H1 (cell line): ENCODE results near the gene ACBD5. TPM values are rescaled to one million over a fixed set of nuclear protein-coding genes. Genes with fewer than 3 reads are reported as not detected.

Source experiments
- CTCF ChIA-PET: fragments of 300-600 bp; sonication (Branson Sonifier 250); formaldehyde crosslinking; loops from one replicate; lab custom pipeline; 2021; ENCODE audit not compliant: partially characterized antibody; lab: Charles Lee
- POLR2A ChIA-PET: fragments of 300-600 bp; sonication (Branson Sonifier 250); formaldehyde crosslinking; loops from one replicate; lab custom pipeline; 2021; ENCODE audit warnings: inconsistent platforms; ENCODE audit not compliant: partially characterized antibody; lab: Charles Lee
- DNase-seq, 2 experiments: peaks; one replicate each; pipeline versions ENCODE4 v3.0.0 to v3.0.0-alpha.2; 2010 to 2022; ENCODE audit warnings: low spot score in 2 of 2, low read depth in 1 of 2, mixed read lengths in 1 of 2
- FAIRE-seq: peaks from 2 replicates; lab custom pipeline; 2011; peaks lifted over from hg19 to GRCh38; lab: Jason Lieb, UNC
- H2AFZ ChIP-seq: 2 replicates; pipeline ENCODE4 v1.8.1; 2012; ENCODE audit warnings: low read length, inconsistent platforms
- H2AK5ac ChIP-seq: 2 replicates; pipeline ENCODE4 v1.6.1; 2013; ENCODE audit warnings: low read depth, low read length
- H2BK120ac ChIP-seq: replicated peaks from 2 replicates; pipeline ENCODE3; 2013; ENCODE audit warnings: low read depth, low read length, inconsistent platforms
- H2BK12ac ChIP-seq: 2 replicates; pipeline ENCODE4 v1.6.1; 2013; ENCODE audit warnings: low read depth, low read length
- H2BK15ac ChIP-seq: 2 replicates; pipeline ENCODE4 v1.6.1; 2013; ENCODE audit warnings: low read length
- H2BK20ac ChIP-seq: 2 replicates; pipeline ENCODE4 v1.6.1; 2013; ENCODE audit warnings: low read length
- H2BK5ac ChIP-seq: 2 replicates; pipeline ENCODE4 v1.6.1; 2013; ENCODE audit warnings: low read depth, low read length
- H3K14ac ChIP-seq: 2 replicates; pipeline ENCODE4 v1.6.1; 2013; ENCODE audit warnings: inconsistent platforms; ENCODE audit not compliant: insufficient read length
- H3K18ac ChIP-seq: 2 replicates; pipeline ENCODE4 v1.6.1; 2013; ENCODE audit warnings: low read length; ENCODE audit errors: extremely low read depth
- H3K23ac ChIP-seq: 2 replicates; pipeline ENCODE4 v1.6.1; 2013; ENCODE audit warnings: inconsistent platforms; ENCODE audit not compliant: insufficient read length
- H3K23me2 ChIP-seq: 2 replicates; pipeline ENCODE4 v1.6.1; 2013; ENCODE audit warnings: low read depth, low read length
- H3K27ac ChIP-seq: 2 replicates; pipeline ENCODE4 v1.6.1; 2011; ENCODE audit warnings: low read depth, low read length, inconsistent platforms
- H3K27me3 ChIP-seq, 4 experiments: replicated peaks in 1 of 4; 1 replicate in 1 of 4; 2 replicates in 3 of 4; pipeline versions ENCODE4 v1.6.1 to v1.8.1; 2011 to 2013; ENCODE audit warnings: low read length in 3 of 4, mild to moderate bottlenecking in 3 of 4, inconsistent platforms in 2 of 4, mixed read lengths in 2 of 4, moderate library complexity in 1 of 4; ENCODE audit not compliant: control insufficient read depth in 3 of 4, insufficient read depth in 3 of 4; ENCODE audit errors: extremely low read depth in 1 of 4
- H3K36me3 ChIP-seq, 4 experiments: 2 replicates each; pipeline versions ENCODE4 v1.6.1 to v1.8.1; 2011 to 2013; ENCODE audit warnings: mild to moderate bottlenecking in 4 of 4, low read length in 3 of 4, moderate library complexity in 2 of 4, control low read depth in 1 of 4, inconsistent platforms in 1 of 4; ENCODE audit not compliant: insufficient read depth in 4 of 4, control insufficient read depth in 2 of 4
- H3K4ac ChIP-seq: replicated peaks from 2 replicates; pipeline ENCODE3; 2013; ENCODE audit warnings: low read length, low read depth, mixed read lengths, inconsistent platforms; ENCODE audit not compliant: insufficient read length
- H3K4me1 ChIP-seq, 4 experiments: replicated peaks in 1 of 4; 1 replicate in 1 of 4; 2 replicates in 3 of 4; pipeline versions ENCODE4 v1.6.1 to v1.8.1; 2011 to 2013; ENCODE audit warnings: low read length in 3 of 4, inconsistent platforms in 2 of 4, mixed read lengths in 1 of 4; ENCODE audit not compliant: insufficient read depth in 4 of 4, control insufficient read depth in 3 of 4
- H3K4me2 ChIP-seq, 2 experiments: 2 replicates each; pipeline versions ENCODE4 v1.6.1 to v1.8.1; 2011 to 2013; ENCODE audit warnings: low read depth in 2 of 2, low read length in 2 of 2, control low read depth in 1 of 2, inconsistent platforms in 1 of 2, mild to moderate bottlenecking in 1 of 2; ENCODE audit not compliant: insufficient read depth in 1 of 2
- H3K4me3 ChIP-seq, 4 experiments: fragments of 200-600, 300-600 bp in 1 of 4; sonication (generic), shearing (Covaris generic), sonication (Bioruptor Twin) in 1 of 4; 2 replicates each; pipeline versions ENCODE4 v1.5.1 to v1.8.1; 2011 to 2016; ENCODE audit warnings: low read length in 4 of 4, low read depth in 3 of 4, control low read depth in 2 of 4, inconsistent platforms in 2 of 4, mild to moderate bottlenecking in 2 of 4, mixed read lengths in 1 of 4, moderate library complexity in 1 of 4; ENCODE audit not compliant: insufficient read depth in 2 of 4; ENCODE audit errors: extremely low read depth in 1 of 4
- H3K56ac ChIP-seq: replicated peaks from 2 replicates; pipeline ENCODE3; 2013; ENCODE audit warnings: low read depth, mild to moderate bottlenecking, mixed read lengths, low read length, inconsistent platforms; ENCODE audit not compliant: insufficient read length
- H3K79me1 ChIP-seq: 2 replicates; pipeline ENCODE4 v1.6.1; 2013; ENCODE audit warnings: low read depth, low read length, control low read depth
- H3K79me2 ChIP-seq, 2 experiments: 2 replicates each; pipeline versions ENCODE4 v1.6.1 to v1.8.1; 2012 to 2013; ENCODE audit warnings: low read length in 2 of 2, mild to moderate bottlenecking in 2 of 2, inconsistent platforms in 1 of 2; ENCODE audit not compliant: insufficient read depth in 2 of 2, control insufficient read depth in 1 of 2
- H3K9ac ChIP-seq, 4 experiments: replicated peaks in 1 of 4; 1 replicate in 1 of 4; 2 replicates in 3 of 4; pipeline versions ENCODE4 v1.6.1 to v1.8.1; 2011 to 2013; ENCODE audit warnings: low read depth in 3 of 4, low read length in 3 of 4, control low read depth in 2 of 4, mild to moderate bottlenecking in 2 of 4, moderate library complexity in 2 of 4, inconsistent platforms in 1 of 4; ENCODE audit errors: extremely low read depth in 1 of 4
- H3K9me3 ChIP-seq, 2 experiments: 2 replicates each; pipeline versions ENCODE4 v1.6.1 to v1.8.1; 2012 to 2013; ENCODE audit warnings: mild to moderate bottlenecking in 2 of 2, moderate library complexity in 2 of 2, control low read depth in 1 of 2, inconsistent platforms in 1 of 2, low read depth in 1 of 2, low read length in 1 of 2, mixed read lengths in 1 of 2; ENCODE audit not compliant: insufficient read depth in 2 of 2
- H4K20me1 ChIP-seq, 2 experiments: replicated peaks in 1 of 2; 2 replicates each; pipeline versions ENCODE3 to v1.8.1; 2011 to 2013; ENCODE audit warnings: inconsistent platforms in 2 of 2, low read length in 2 of 2, mild to moderate bottlenecking in 1 of 2; ENCODE audit not compliant: insufficient read depth in 2 of 2, control insufficient read depth in 1 of 2
- H4K5ac ChIP-seq: 2 replicates; pipeline ENCODE4 v1.6.1; 2013; ENCODE audit warnings: low read length, low read depth, mixed read lengths, inconsistent platforms; ENCODE audit not compliant: insufficient read length
- H4K8ac ChIP-seq: 2 replicates; pipeline ENCODE4 v1.8.0; 2013; ENCODE audit warnings: mild to moderate bottlenecking, moderate library complexity, low read length, inconsistent platforms; ENCODE audit not compliant: insufficient read depth; ENCODE audit errors: extremely low read depth
- H4K91ac ChIP-seq: replicated peaks from 2 replicates; pipeline ENCODE3; 2013; ENCODE audit warnings: low read length, mixed read lengths, inconsistent platforms; ENCODE audit not compliant: insufficient read length
- EGR1 ChIP-seq: IDR thresholded peaks from 2 replicates; pipeline ENCODE4 v1.6.1; 2011; ENCODE audit warnings: low read depth, low read length, borderline replicate concordance
- GABPA ChIP-seq: IDR thresholded peaks from 2 replicates; pipeline ENCODE4 v1.6.1; 2011; ENCODE audit warnings: mild to moderate bottlenecking, low read length, moderate library complexity, borderline replicate concordance; ENCODE audit not compliant: insufficient read depth
- HDAC6 ChIP-seq: IDR thresholded peaks from one replicate; pipeline ENCODE4 v1.7.1; 2012; ENCODE audit warnings: low read depth, mild to moderate bottlenecking, inconsistent platforms, low read length, moderate library complexity
- JUND ChIP-seq: IDR thresholded peaks from 2 replicates; pipeline ENCODE4 v1.6.1; 2011; ENCODE audit warnings: mild to moderate bottlenecking, improper control_type of control experiment, low read length
- KDM1A ChIP-seq: fragments of 200-600, 300-600 bp; sonication (generic); IDR thresholded peaks from 2 replicates; pipeline ENCODE4 v1.7.1; 2016; ENCODE audit warnings: mild to moderate bottlenecking, low read length, borderline replicate concordance
- NANOG ChIP-seq: IDR thresholded peaks from 2 replicates; pipeline ENCODE4 v1.6.1; 2011; ENCODE audit warnings: low read length, low read depth, mild to moderate bottlenecking, inconsistent platforms; ENCODE audit not compliant: insufficient read depth, poor library complexity, severe bottlenecking
- POLR2AphosphoS5 ChIP-seq: IDR thresholded peaks from 2 replicates; pipeline ENCODE4 v1.6.1; 2011; ENCODE audit warnings: low read depth, low read length
- POU5F1 ChIP-seq: IDR thresholded peaks from 2 replicates; pipeline ENCODE4 v1.6.1; 2011; ENCODE audit warnings: low read depth, mild to moderate bottlenecking, low read length, moderate library complexity
- RBBP5 ChIP-seq: IDR thresholded peaks from 2 replicates; pipeline ENCODE4 v1.7.1; 2012; ENCODE audit warnings: low read depth, mild to moderate bottlenecking, inconsistent platforms, low read length, moderate library complexity, borderline replicate concordance
- SIN3A ChIP-seq, 2 experiments: IDR thresholded peaks in 1 of 2; conservative IDR thresholded peaks in 1 of 2; 2 replicates each; pipeline ENCODE4 v1.6.1; 2011 to 2012; ENCODE audit warnings: low read length in 2 of 2, improper control_type of control experiment in 1 of 2, low read depth in 1 of 2, mild to moderate bottlenecking in 1 of 2
- SIX5 ChIP-seq: IDR thresholded peaks from 2 replicates; pipeline ENCODE4 v1.6.1; 2011; ENCODE audit warnings: mild to moderate bottlenecking, low read depth, low read length
- SP1 ChIP-seq: IDR thresholded peaks from 2 replicates; pipeline ENCODE4 v1.6.1; 2011; ENCODE audit warnings: low read depth, low read length
- SRF ChIP-seq: IDR thresholded peaks from 2 replicates; pipeline ENCODE4 v1.6.1; 2011; ENCODE audit warnings: mild to moderate bottlenecking, low read depth, low read length, moderate library complexity
- TAF1 ChIP-seq: IDR thresholded peaks from 2 replicates; pipeline ENCODE4 v1.6.1; 2011; ENCODE audit warnings: mild to moderate bottlenecking, low read depth, low read length
- TBP ChIP-seq: IDR thresholded peaks from 2 replicates; pipeline ENCODE4 v1.6.1; 2011; ENCODE audit warnings: low read depth, low read length, improper control_type of control experiment
- WGBS, 2 experiments: shearing (Covaris generic) in 1 of 2; methylation state at CpG; one replicate each; pipeline versions ENCODE4 v1.1.6 to v1.1.7; 2013 to 2015; ENCODE audit warnings: low lambda C conversion rate in 2 of 2, mixed read lengths in 2 of 2, inconsistent platforms in 1 of 2, low coverage in 1 of 2, missing lambda C conversion rate in 1 of 2; ENCODE audit not compliant: insufficient replicate concordance in 2 of 2, insufficient coverage in 1 of 2, insufficient read length in 1 of 2; ENCODE audit errors: extremely low coverage in 1 of 2, missing lambda C conversion rate in 1 of 2; 5-methylcytosine and 5-hydroxymethylcytosine counted together
- polyA plus RNA-seq, 7 experiments: library from polyadenylated mRNA; depleted of rRNA in 3 of 7; stranded (reverse) in 5 of 7; unstranded in 2 of 7; fragments of >200 nt in 5 of 7; fragments of 200-250 nt in 2 of 7; gene quantifications; 1 replicate in 5 of 7; 2 replicates in 1 of 7; 4 replicates in 1 of 7; pipeline versions ENCODE4 v1.2.1 to v1.2.3, GENCODE V29; 2011 to 2013; ENCODE audit warnings: missing spikeins in 2 of 7, mixed read lengths in 2 of 7
- total RNA-seq: library from RNA; stranded (reverse); fragmentation: NEBNext Ultra II Directional; extraction: Animal tissue kit (Norgen Biotek cat#: 25700); gene quantifications from 2 replicates; pipeline ENCODE4 v1.2.1, GENCODE V29; 2021

Gene ACBD5
- total and polyA plus RNA-seq, 2 of the 8 experiments (the other 6 are each of a cell fraction or from before 2014, with no cell fraction given), result 4.6 to 15.9 TPM

DNA sequence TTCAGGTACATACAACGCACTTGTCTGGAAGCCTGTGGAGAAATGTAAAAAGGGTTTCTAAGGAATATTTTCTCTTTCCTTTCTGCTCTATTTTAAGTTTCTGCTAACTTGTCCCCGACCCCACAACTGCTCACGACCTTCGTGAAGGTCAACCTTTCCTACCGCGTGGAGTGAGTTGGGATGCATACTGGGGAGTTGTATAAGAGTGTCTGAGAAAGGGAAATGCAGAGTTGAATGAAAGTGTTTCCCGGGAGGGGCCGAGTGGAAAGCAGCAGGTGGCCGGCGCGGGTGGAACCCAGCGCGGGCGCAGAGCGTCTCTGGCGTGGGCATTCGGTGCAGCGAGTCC, 17.9 kb upstream of the ACBD5 start:
- no peaks in the 10 kb centered on the region; a peak in 2 of 7 replicates for H3K4me1 ChIP-seq
- no peaks in the 10 kb centered on the region for H3K79me1 ChIP-seq
- H3K23ac ChIP-seq, result no peak overlapping the region
- H2BK15ac ChIP-seq, result no peak overlapping the region
- FAIRE-seq (no peak), DNase-seq (no peak)
- H3K14ac ChIP-seq, result no peak overlapping the region
- H2BK5ac ChIP-seq, result no peak overlapping the region
- 0 out of 2 replicates have a peak overlapping the region, but pooled peaks have one; percentile 15 for H2AFZ ChIP-seq
- peak overlapping the region; percentile 71; the same call in 1 of the 2 replicates for H3K18ac ChIP-seq
- H2BK120ac ChIP-seq, result no peak overlapping the region
- no peaks in the 10 kb centered on the region for H3K79me2 ChIP-seq
- H3K23me2 ChIP-seq, result peaks cover 3% of the 10 kb centered on the region; the same call in 1 of the 2 replicates
- H2AK5ac ChIP-seq, result no peak overlapping the region
- 0 out of 2 replicates have a peak overlapping the region, but pooled peaks have one; percentile 17 for H2BK12ac ChIP-seq
- 7% methylated on average over 18 of the region's 18 CpGs; no CpG with 5 or more reads in 1 of the 2 experiments for WGBS, 2 experiments
- peaks cover 1 to 32% (median 19%) of the 10 kb centered on the region in 4 experiments for H3K27me3 ChIP-seq
- no peak overlapping the region for H3K56ac ChIP-seq
- H3K4me2 ChIP-seq, result peak overlapping the region; percentile 72 to 86
- no peak overlapping the region for H4K91ac ChIP-seq
- ChIA-PET CTCF (interaction anchor here (0.6 to 0.9 kb wide), 2 partner anchors 22 to 35 kb away, joined by 3 read pairs; no protein-coding TSS in a partner anchor), POLR2A (interaction anchor here (1.9 kb wide), 1 partner anchor 16 kb away, joined by 9 read pairs; no protein-coding TSS in a partner anchor)
- peak overlapping the region; percentile 21 for H4K5ac ChIP-seq
- H3K36me3 ChIP-seq, result no peaks in the 10 kb centered on the region
- peak overlapping the region; percentile 63 to 83 (median 72) for H3K4me3 ChIP-seq
- H4K8ac ChIP-seq, result peak overlapping the region; percentile 75; the same call in 1 of the 2 replicates
- H4K20me1 ChIP-seq, result no peaks in the 10 kb centered on the region
- H3K27ac ChIP-seq, result no peak overlapping the region
- H2BK20ac ChIP-seq, result no peak overlapping the region
- H3K9me3 ChIP-seq, result peaks cover 4 to 13% of the 10 kb centered on the region in 2 experiments; a peak in 3 of 4 replicates
- peak overlapping the region; percentile 27 to 40 (median 36); a peak in 6 of 7 replicates for H3K9ac ChIP-seq
- no peak overlapping the region for H3K4ac ChIP-seq
- no peak for TF ChIP-seq EGR1
- no peak for TF ChIP-seq TAF1
- no peak for TF ChIP-seq SIX5
- no peak for TF ChIP-seq KDM1A
- no peak for TF ChIP-seq JUND
- no peak for TF ChIP-seq HDAC6
- TF ChIP-seq GABPA, result no peak
- TF ChIP-seq RBBP5, result no peak
- TF ChIP-seq NANOG, result no peak
- TF ChIP-seq POLR2AphosphoS5, result no peak
- no peak for TF ChIP-seq SP1
- no peak for TF ChIP-seq SRF
- TF ChIP-seq POU5F1, result no peak
- no peak for TF ChIP-seq SIN3A (conservative IDR thresholded peaks at IDR 0.05 in 1 of 2, IDR thresholded peaks at IDR 0.05 in 1 of 2; ENCODE audit: low read depth in 1 of 2, low read length in 2 of 2)
- TF ChIP-seq TBP, result no peak
